Activated CD8-positive, alpha-beta T cell treated with anti-CD3 and anti-CD28 coated beads for 36 hours (primary cell): ENCODE results near the gene NEUROG3. TPM values are rescaled to one million over a fixed set of nuclear protein-coding genes. Genes with fewer than 3 reads are reported as not detected.

Source experiments
- ATAC-seq: fragments of 200-7000 bp; cut with Tn5 transposase; one replicate; pipeline ENCODE4 v1.10.0; 2021; ENCODE audit warnings: mild to moderate bottlenecking, moderate library complexity
- CTCF ChIA-PET: fragments of 350-600 bp; sonication (Branson Sonifier 250); formaldehyde crosslinking; loops from one replicate; lab custom pipeline; 2021; ENCODE audit warnings: antibody characterized with exemption; lab: Charles Lee
- POLR2A ChIA-PET: fragments of 350-600 bp; sonication (Branson Sonifier 250); formaldehyde crosslinking; loops from one replicate; lab custom pipeline; 2021; ENCODE audit warnings: antibody characterized with exemption; lab: Charles Lee
- DNase-seq: peaks from one replicate; pipeline ENCODE4 v3.0.0-alpha.2; 2020
- H3K27ac Mint-ChIP-seq: one replicate; pipeline ENCODE4 v1.8.0; 2021; ENCODE audit warnings: mild to moderate bottlenecking, mixed read lengths
- H3K27me3 Mint-ChIP-seq: one replicate; pipeline ENCODE4 v1.8.0; 2021; ENCODE audit warnings: mixed read lengths
- H3K36me3 Mint-ChIP-seq: one replicate; pipeline ENCODE4 v1.8.0; 2021; ENCODE audit warnings: low read depth, mixed read lengths
- H3K4me1 Mint-ChIP-seq: one replicate; pipeline ENCODE4 v1.8.0; 2021; ENCODE audit warnings: low read depth, mixed read lengths
- H3K4me3 Mint-ChIP-seq: one replicate; pipeline ENCODE4 v1.8.0; 2021; ENCODE audit warnings: mild to moderate bottlenecking, moderate library complexity, mixed read lengths
- H3K9me3 Mint-ChIP-seq: one replicate; pipeline ENCODE4 v1.8.0; 2021; ENCODE audit warnings: mixed read lengths
- intact Hi-C: fragments of 100-400 bp; cut with micrococcal nuclease; formaldehyde crosslinking; loops from one replicate; pipeline ENCODE4 v1.10.0; 2022
- total RNA-seq, 2 experiments: library from RNA; stranded (reverse); gene quantifications; one replicate each; pipeline ENCODE4 v1.2.3, GENCODE V29; 2021
- TF ChIP-seq, protein P1 (sequence below): fragments of 200-600 bp; IDR thresholded peaks from one replicate; pipeline ENCODE4 v1.8.0; 2022; ENCODE audit warnings: antibody characterized with exemption, mild to moderate bottlenecking

Gene NEUROG3
- total RNA-seq, 2 experiments from 2014 or later, result 1.3 to 2.3 TPM

DNA sequence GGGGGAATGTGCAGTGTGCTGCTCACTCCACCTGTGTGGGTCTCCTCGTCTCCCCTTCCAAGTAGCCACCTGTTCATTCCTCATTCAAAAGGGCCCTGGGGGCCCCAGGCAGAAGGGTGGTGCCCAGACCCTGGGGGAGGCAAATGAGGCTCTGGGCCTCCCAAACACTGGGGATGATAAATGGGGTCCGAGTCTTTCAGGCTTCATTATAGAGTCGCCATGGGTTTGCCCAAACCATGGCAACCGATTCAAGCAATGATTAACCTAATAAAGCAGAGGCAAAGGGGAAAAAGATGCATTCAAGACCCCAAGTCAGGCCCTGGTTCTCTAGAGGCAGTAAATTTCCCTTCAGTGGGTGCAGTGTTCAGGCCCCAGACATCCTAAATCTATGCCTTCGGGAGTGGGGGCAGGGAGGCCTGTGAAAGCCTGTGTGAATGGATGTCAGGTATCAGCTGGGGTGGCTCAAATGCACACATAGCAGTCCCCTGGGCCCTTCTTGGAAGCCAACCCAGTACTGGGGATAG lies 10.4 kb downstream of the NEUROG3 start:
- POLR2A ChIA-PET, result no interaction called here
- Mint-ChIP-seq H3K4me1 (peaks cover 10% of the 10 kb centered on the region), H3K27me3 (peaks cover 28% of the 10 kb centered on the region), H3K9me3 (no peaks in the 10 kb centered on the region), H3K27ac (no peak overlapping the region), H3K4me3 (no peak overlapping the region), H3K36me3 (no peaks in the 10 kb centered on the region)
- DNase-seq, result no peak
- intact Hi-C loops, result no loop called here
- TF ChIP-seq, protein P1, sequence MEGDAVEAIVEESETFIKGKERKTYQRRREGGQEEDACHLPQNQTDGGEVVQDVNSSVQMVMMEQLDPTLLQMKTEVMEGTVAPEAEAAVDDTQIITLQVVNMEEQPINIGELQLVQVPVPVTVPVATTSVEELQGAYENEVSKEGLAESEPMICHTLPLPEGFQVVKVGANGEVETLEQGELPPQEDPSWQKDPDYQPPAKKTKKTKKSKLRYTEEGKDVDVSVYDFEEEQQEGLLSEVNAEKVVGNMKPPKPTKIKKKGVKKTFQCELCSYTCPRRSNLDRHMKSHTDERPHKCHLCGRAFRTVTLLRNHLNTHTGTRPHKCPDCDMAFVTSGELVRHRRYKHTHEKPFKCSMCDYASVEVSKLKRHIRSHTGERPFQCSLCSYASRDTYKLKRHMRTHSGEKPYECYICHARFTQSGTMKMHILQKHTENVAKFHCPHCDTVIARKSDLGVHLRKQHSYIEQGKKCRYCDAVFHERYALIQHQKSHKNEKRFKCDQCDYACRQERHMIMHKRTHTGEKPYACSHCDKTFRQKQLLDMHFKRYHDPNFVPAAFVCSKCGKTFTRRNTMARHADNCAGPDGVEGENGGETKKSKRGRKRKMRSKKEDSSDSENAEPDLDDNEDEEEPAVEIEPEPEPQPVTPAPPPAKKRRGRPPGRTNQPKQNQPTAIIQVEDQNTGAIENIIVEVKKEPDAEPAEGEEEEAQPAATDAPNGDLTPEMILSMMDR, result no peak
- no peak for ATAC-seq
- CTCF ChIA-PET, result no interaction called here

DNA sequence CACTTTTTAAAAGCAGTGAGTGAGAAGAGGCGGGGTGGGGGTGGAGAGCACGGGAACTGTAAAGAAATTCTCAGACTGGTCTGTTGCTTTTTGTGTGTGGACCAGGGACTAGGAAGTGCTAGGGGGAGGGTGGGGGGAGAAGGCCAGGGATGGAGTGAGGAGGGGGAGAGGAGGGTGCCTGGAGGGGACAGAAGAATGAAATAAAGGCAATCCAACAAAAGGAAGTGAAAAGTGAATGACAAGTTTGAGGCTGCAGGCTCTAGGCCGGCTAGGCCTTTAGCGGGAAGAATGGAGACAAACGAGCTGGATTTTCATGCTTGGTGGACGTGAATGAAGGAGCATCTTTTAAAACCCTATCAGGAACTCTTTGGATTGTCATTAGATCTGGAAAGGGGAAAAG lies 13.7 kb downstream of the NEUROG3 start:
- intact Hi-C loops, result no loop called here
- H3K9me3 Mint-ChIP-seq, result no peaks in the 10 kb centered on the region
- TF ChIP-seq, protein P1, result no peak
- ChIA-PET CTCF (interaction anchor here (0.9 kb wide), 1 partner anchor 45 kb away, joined by 3 read pairs; no protein-coding TSS in a partner anchor), POLR2A (no interaction called here)
- ATAC-seq (no peak), DNase-seq (no peak)
- peaks cover 10% of the 10 kb centered on the region for H3K4me1 Mint-ChIP-seq
- no peak overlapping the region for H3K27ac Mint-ChIP-seq
- no peak overlapping the region for H3K4me3 Mint-ChIP-seq
- H3K27me3 Mint-ChIP-seq, result peaks cover 8% of the 10 kb centered on the region
- H3K36me3 Mint-ChIP-seq, result no peaks in the 10 kb centered on the region

DNA sequence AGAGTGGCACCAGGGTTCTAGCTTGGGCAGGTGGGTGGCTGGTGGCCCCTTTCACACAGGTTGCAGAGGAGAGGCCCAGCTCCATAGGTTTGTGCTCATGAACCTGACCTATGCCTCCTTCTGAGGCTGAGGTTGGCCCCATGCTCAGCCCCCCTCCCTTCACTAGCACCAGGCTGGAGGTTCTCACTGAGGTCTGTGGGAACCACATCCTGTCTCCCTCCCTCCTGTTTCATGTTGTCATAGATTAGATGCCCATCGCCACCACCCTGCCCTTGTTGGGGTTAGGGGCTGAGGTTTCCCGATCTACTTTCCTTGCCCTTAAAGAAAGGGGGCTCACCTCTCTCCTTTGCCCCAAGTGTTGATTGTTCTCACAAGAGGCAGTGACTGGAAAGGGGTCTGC lies 14.7 kb downstream of the NEUROG3 start:
- H3K4me3 Mint-ChIP-seq, result no peak overlapping the region
- no peaks in the 10 kb centered on the region for H3K36me3 Mint-ChIP-seq
- H3K27ac Mint-ChIP-seq, result no peak overlapping the region
- peaks cover 10% of the 10 kb centered on the region for H3K4me1 Mint-ChIP-seq
- H3K9me3 Mint-ChIP-seq, result no peaks in the 10 kb centered on the region
- ChIA-PET CTCF (interaction anchor here (0.8 kb wide), 1 partner anchor 43 kb away, joined by 3 read pairs; no protein-coding TSS in a partner anchor), POLR2A (no interaction called here)
- intact Hi-C loops, result no loop called here
- peak; percentile 91 for ATAC-seq
- TF ChIP-seq, protein P1, result no peak
- no peaks in the 10 kb centered on the region for H3K27me3 Mint-ChIP-seq
- DNase-seq, result peak; percentile 60

DNA sequence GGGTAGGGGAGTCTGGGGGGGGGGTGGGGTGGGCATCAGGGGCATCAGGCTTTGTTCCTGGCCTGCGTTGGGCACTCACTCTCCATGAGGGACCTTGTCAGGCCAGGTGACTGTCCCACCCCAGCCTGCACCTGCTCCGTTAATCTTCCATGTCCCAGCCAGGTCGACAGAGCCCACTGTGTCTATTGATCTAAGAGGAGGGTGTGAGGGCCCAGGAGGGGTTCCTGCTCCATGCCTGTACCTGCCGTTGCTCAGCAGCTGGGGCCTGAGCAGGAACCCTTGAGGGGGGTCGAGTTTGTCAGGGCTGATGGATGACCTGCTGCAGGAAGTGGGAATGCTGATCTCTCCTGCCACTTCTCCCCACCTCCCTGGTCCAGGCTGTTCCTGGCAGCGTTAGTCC lies 18.6 kb downstream of the NEUROG3 start:
- Mint-ChIP-seq H3K4me1 (peaks cover 10% of the 10 kb centered on the region), H3K9me3 (peaks cover 11% of the 10 kb centered on the region), H3K27ac (no peak overlapping the region), H3K4me3 (no peak overlapping the region), H3K36me3 (no peaks in the 10 kb centered on the region), H3K27me3 (peaks cover 3% of the 10 kb centered on the region)
- ChIA-PET POLR2A (no interaction called here), CTCF (no interaction called here)
- no peak for DNase-seq
- no peak for ATAC-seq
- intact Hi-C loops, result no loop called here
- TF ChIP-seq, protein P1, result no peak

DNA sequence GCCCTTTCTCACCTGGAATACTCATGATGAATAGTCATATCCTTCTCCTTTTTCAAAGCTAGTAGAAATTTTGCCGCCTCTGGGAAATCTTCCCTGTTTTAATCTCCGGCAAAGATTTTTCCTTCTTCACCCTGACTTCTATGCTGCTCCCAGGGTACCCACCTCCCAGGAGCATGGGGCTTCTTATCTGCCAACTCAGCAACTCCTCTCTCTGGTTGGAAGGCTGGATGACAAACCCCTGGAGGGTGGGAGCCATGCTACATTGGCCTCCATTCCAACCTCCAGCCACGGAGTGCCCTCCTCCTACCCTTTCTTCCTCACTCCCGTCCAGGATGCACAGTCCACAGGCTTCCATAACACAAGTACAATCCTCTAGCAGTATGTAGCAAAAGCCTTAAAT lies 19.9 kb downstream of the NEUROG3 start:
- Mint-ChIP-seq H3K36me3 (no peaks in the 10 kb centered on the region), H3K9me3 (peaks cover 21% of the 10 kb centered on the region), H3K4me3 (no peak overlapping the region), H3K4me1 (peaks cover 3% of the 10 kb centered on the region), H3K27ac (no peak overlapping the region), H3K27me3 (peaks cover 3% of the 10 kb centered on the region)
- DNase-seq (no peak), ATAC-seq (no peak)
- ChIA-PET CTCF (no interaction called here), POLR2A (interaction anchor here (0.6 kb wide), 1 partner anchor 290 kb away, joined by 6 read pairs; no protein-coding TSS in a partner anchor)
- intact Hi-C loops, result no loop called here
- TF ChIP-seq, protein P1, result no peak
